Choroid plexus epithelial cell (primary cell): ENCODE results near the gene MRPL2.

Experiments
- DNase-seq: peaks from one replicate; pipeline ENCODE4 v3.0.0-alpha.2; 2010; ENCODE audit warnings: low read depth
- H3K4me3 ChIP-seq: 2 replicates; pipeline ENCODE4 v1.5.1; 2011; ENCODE audit warnings: low read depth, mild to moderate bottlenecking, control low read depth, low read length, moderate library complexity
- CTCF ChIP-seq: conservative IDR thresholded peaks from 2 replicates; pipeline ENCODE4 v1.5.1; 2011; ENCODE audit warnings: low read depth, mild to moderate bottlenecking, control low read depth, inconsistent platforms, low read length, moderate library complexity

Gene MRPL2

GRCh38 chr6:43091020-43091419, 31.8 kb upstream of the MRPL2 start:
- no peak for TF ChIP-seq CTCF
- DNase-seq: no peak

GRCh38 chr6:43090559-43090956, 31.3 kb upstream of the MRPL2 start:
- no peak for TF ChIP-seq CTCF
- no peak for DNase-seq
- H3K4me3 ChIP-seq: no peak overlapping the region

More at GRCh38 chr6:43091020-43091419, 31.8 kb upstream of the MRPL2 start:
- H3K4me3 ChIP-seq: no peak overlapping the region

- DNase-seq: peak; percentile 70
- TF ChIP-seq CTCF: no peak
- no peak overlapping the region for H3K4me3 ChIP-seq
These were observed 30.8 kb upstream of the MRPL2 start for GRCh38 chr6:43089874-43090558.

GRCh38 chr6:43089467-43089866, 30.2 kb upstream of the MRPL2 start:
- no peak for DNase-seq
- no peak overlapping the region for H3K4me3 ChIP-seq
- TF ChIP-seq CTCF: no peak

GRCh38 chr6:43088654-43089056, 29.4 kb upstream of the MRPL2 start:
- H3K4me3 ChIP-seq: no peak overlapping the region
- no peak for TF ChIP-seq CTCF
- peak; percentile 84 for DNase-seq

- TF ChIP-seq CTCF: no peak
- H3K4me3 ChIP-seq: no peak overlapping the region
- no peak for DNase-seq
These were observed 26.9 kb upstream of the MRPL2 start for GRCh38 chr6:43086022-43086658.
